ENCODE data around the gene EBNA1BP2.
"Not testable (repeated sequence)": the region's sequence is repeated elsewhere in the genome, so short reads cannot be mapped to it uniquely, and the experiment has no call there.

The EBNA1BP2 gene

DNA sequence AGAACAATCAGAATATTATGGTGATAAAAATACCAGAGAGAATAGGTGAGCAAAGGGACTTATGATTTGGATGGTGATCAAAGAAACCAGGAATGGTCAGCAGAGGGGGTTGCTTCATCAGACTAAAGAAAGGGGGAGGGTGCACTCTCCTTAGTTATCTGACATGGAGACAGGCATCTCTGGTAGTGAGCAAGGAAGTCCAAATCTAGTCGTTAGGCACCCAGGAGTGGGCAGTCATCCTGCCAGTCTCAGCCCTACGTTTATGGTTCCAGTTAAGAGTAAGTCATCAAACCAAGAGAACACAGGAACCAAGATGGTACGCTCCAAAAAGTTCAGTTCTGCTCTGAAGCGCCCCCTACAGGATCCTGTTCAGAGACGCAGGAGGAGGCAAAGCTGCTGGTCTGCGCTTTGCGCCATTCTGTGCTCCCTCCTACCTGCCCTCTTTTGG lies 28.6 kb downstream of the EBNA1BP2 start:
- no peak for TF ChIP-seq PPARA (CRISPR knock-in tag; IDR thresholded peaks at IDR 0.05; ENCODE audit: borderline replicate concordance)
- TF ChIP-seq ZNF70 (CRISPR knock-in tag; IDR thresholded peaks at IDR 0.05): no peak
- TF ChIP-seq SNAI2 (CRISPR knock-in tag; IDR thresholded peaks at IDR 0.05): no peak
- no peak for TF ChIP-seq TSHZ2 (CRISPR knock-in tag; IDR thresholded peaks at IDR 0.05)
- TF ChIP-seq ZNF8 (CRISPR knock-in tag; IDR thresholded peaks at IDR 0.05): no peak
- no peak for TF ChIP-seq TOX (CRISPR knock-in tag; IDR thresholded peaks at IDR 0.05; ENCODE audit: borderline replicate concordance)
- no peak for TF ChIP-seq TCF4 (CRISPR knock-in tag; IDR thresholded peaks at IDR 0.05; ENCODE audit: borderline replicate concordance)
- no peak for TF ChIP-seq CSDC2 (CRISPR knock-in tag; IDR thresholded peaks at IDR 0.05)
- no peak for TF ChIP-seq ZFP3 (CRISPR knock-in tag; IDR thresholded peaks at IDR 0.05)
- TF ChIP-seq ESRRG (CRISPR knock-in tag; IDR thresholded peaks at IDR 0.05): no peak
- no peak for TF ChIP-seq ZFP30 (CRISPR knock-in tag; IDR thresholded peaks at IDR 0.05)
- TF ChIP-seq RARB (CRISPR knock-in tag; IDR thresholded peaks at IDR 0.05): no peak
- TF ChIP-seq OSR1 (CRISPR knock-in tag; IDR thresholded peaks at IDR 0.05): no peak
- no peak for TF ChIP-seq GLIS3 (CRISPR knock-in tag; IDR thresholded peaks at IDR 0.05)
- ATAC-seq: no peak

DNA sequence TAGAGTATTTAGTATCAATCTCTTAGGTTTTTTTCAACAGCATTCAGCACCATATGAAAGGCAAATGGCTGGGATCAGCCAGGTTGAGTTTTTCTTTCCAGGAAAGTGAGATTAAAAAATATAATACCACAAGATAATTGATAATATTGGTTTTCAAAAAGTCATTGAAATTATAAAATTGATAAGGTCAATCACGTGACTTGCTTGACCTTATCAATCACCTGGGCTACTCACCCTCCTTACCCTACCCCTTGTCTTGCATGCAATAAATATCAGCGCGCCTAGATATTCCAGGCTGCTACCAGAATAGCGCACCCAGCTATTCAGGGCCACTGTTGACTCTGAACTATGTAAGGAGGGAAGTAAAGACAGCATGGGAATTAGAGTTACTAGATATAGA lies 31.5 kb downstream of the EBNA1BP2 start:
- ATAC-seq: no peak
- TF ChIP-seq GLIS3 (CRISPR knock-in tag; IDR thresholded peaks at IDR 0.05) (no peak), CSDC2 (CRISPR knock-in tag; IDR thresholded peaks at IDR 0.05) (no peak), TSHZ2 (CRISPR knock-in tag; IDR thresholded peaks at IDR 0.05) (no peak), TOX (CRISPR knock-in tag; IDR thresholded peaks at IDR 0.05; ENCODE audit: borderline replicate concordance) (no peak), TCF4 (CRISPR knock-in tag; IDR thresholded peaks at IDR 0.05; ENCODE audit: borderline replicate concordance) (no peak), ZFP3 (CRISPR knock-in tag; IDR thresholded peaks at IDR 0.05) (no peak), ARNTL (CRISPR knock-in tag; IDR thresholded peaks at IDR 0.05; ENCODE audit: borderline replicate concordance, low read depth) (no peak), ZNF70 (CRISPR knock-in tag; IDR thresholded peaks at IDR 0.05) (no peak), ZFP30 (CRISPR knock-in tag; IDR thresholded peaks at IDR 0.05) (no peak), SNAI2 (CRISPR knock-in tag; IDR thresholded peaks at IDR 0.05) (no peak), ISL1 (CRISPR knock-in tag; IDR thresholded peaks at IDR 0.05) (no peak)
- TF ChIP-seq, protein P1, sequence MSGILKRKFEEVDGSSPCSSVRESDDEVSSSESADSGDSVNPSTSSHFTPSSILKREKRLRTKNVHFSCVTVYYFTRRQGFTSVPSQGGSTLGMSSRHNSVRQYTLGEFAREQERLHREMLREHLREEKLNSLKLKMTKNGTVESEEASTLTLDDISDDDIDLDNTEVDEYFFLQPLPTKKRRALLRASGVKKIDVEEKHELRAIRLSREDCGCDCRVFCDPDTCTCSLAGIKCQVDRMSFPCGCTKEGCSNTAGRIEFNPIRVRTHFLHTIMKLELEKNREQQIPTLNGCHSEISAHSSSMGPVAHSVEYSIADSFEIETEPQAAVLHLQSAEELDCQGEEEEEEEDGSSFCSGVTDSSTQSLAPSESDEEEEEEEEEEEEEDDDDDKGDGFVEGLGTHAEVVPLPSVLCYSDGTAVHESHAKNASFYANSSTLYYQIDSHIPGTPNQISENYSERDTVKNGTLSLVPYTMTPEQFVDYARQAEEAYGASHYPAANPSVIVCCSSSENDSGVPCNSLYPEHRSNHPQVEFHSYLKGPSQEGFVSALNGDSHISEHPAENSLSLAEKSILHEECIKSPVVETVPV (CRISPR knock-in tag; IDR thresholded peaks at IDR 0.05): no peak
- TF ChIP-seq, protein P2, sequence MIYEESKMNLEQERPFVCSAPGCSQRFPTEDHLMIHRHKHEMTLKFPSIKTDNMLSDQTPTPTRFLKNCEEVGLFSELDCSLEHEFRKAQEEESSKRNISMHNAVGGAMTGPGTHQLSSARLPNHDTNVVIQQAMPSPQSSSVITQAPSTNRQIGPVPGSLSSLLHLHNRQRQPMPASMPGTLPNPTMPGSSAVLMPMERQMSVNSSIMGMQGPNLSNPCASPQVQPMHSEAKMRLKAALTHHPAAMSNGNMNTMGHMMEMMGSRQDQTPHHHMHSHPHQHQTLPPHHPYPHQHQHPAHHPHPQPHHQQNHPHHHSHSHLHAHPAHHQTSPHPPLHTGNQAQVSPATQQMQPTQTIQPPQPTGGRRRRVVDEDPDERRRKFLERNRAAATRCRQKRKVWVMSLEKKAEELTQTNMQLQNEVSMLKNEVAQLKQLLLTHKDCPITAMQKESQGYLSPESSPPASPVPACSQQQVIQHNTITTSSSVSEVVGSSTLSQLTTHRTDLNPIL (CRISPR knock-in tag; IDR thresholded peaks at IDR 0.05; ENCODE audit: low read depth): no peak

- ATAC-seq: no peak
Observed at GRCh38 chr1:43140010-43140409, 32.1 kb downstream of the EBNA1BP2 start.

GRCh38 chr1:43139295-43139694 lies 32.8 kb downstream of the EBNA1BP2 start:
- not testable (repeated sequence) for ATAC-seq

More at GRCh38 chr1:43140010-43140409, 32.1 kb downstream of the EBNA1BP2 start:
- TF ChIP-seq TOX (CRISPR knock-in tag; IDR thresholded peaks at IDR 0.05; ENCODE audit: borderline replicate concordance) (no peak), BACH2 (CRISPR knock-in tag; IDR thresholded peaks at IDR 0.05; ENCODE audit: borderline replicate concordance) (no peak), CSDC2 (CRISPR knock-in tag; IDR thresholded peaks at IDR 0.05) (no peak), TSHZ2 (CRISPR knock-in tag; IDR thresholded peaks at IDR 0.05) (no peak), ZFP3 (CRISPR knock-in tag; IDR thresholded peaks at IDR 0.05) (no peak)
- TF ChIP-seq, protein P2 (CRISPR knock-in tag; IDR thresholded peaks at IDR 0.05; ENCODE audit: low read depth): no peak
